H7 (cell line): ENCODE data around the gene S100A4. TPM values are rescaled to one million over a fixed set of nuclear protein-coding genes. Genes with fewer than 3 reads are reported as not detected.
A peak's percentile ranks its signal among the peaks of the same experiment; 100 is the strongest.
"Not testable (repeated sequence)": the region's sequence is repeated elsewhere in the genome, so short reads cannot be mapped to it uniquely, and the experiment has no call there.

Experiments used
- DNase-seq: peaks from one replicate; pipeline ENCODE4 v3.0.0; 2012
- H3K27me3 ChIP-seq: 2 replicates; pipeline ENCODE4 v1.6.0; 2011; ENCODE audit warnings: mild to moderate bottlenecking, low read length; ENCODE audit not compliant: control insufficient read depth, insufficient read depth
- H3K36me3 ChIP-seq: replicated peaks from 2 replicates; pipeline ENCODE4 v1.5.1; 2011; ENCODE audit warnings: low read length; ENCODE audit not compliant: control insufficient read depth, insufficient read depth
- H3K4me3 ChIP-seq: 2 replicates; pipeline ENCODE4 v1.5.1; 2011; ENCODE audit warnings: low read depth, mild to moderate bottlenecking, control low read depth, low read length, moderate library complexity; ENCODE audit not compliant: insufficient read depth
- total RNA-seq: library from RNA; depleted of rRNA; stranded (reverse); fragments of >200 nt; shearing (Covaris generic); gene quantifications from 2 replicates; pipeline ENCODE4 v1.2.3, GENCODE V29; 2014

Gene S100A4
- total RNA-seq, 1 experiment from 2014 or later: 17.3 TPM

DNA sequence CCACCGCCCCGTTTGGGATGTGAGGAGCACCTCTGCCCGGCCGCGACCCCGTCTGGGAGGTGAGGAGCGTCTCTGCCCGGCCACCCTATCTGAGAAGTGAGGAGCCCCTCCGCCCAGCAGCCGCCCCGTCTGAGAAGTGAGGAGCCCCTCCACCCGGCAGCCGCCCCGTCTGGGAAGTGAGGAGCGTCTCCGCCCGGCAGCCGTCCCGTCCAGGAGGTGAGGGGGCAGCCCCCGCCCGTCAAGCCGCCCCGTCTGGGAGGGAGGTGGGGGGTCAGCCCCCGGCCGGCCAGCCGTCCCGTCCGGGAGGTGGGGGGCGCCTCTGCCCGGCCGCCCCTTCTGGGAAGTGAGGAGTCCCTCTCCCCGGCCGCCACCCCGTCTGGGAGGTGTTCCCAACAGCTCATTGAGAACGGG is 29.5 kb upstream of the S100A4 start:
- not testable (repeated sequence) for H3K4me3 ChIP-seq, H3K27me3 ChIP-seq, H3K36me3 ChIP-seq, DNase-seq

- no peaks in the 10 kb centered on the region for H3K36me3 ChIP-seq
- no peaks in the 10 kb centered on the region; the same call in 1 of the 2 replicates for H3K27me3 ChIP-seq
- no peak for DNase-seq
- no peak overlapping the region for H3K4me3 ChIP-seq
Observed at GRCh38 chr1:153573351-153573750, 27.7 kb upstream of the S100A4 start.

GRCh38 chr1:153572569-153573015 is 27.0 kb upstream of the S100A4 start:
- Histone ChIP-seq H3K4me3 (no peak overlapping the region), H3K27me3 (no peaks in the 10 kb centered on the region; the same call in 1 of the 2 replicates), H3K36me3 (no peaks in the 10 kb centered on the region)
- peak; percentile 85 for DNase-seq

- no peaks in the 10 kb centered on the region; the same call in 1 of the 2 replicates for H3K27me3 ChIP-seq
- no peak for DNase-seq
Observed at GRCh38 chr1:153571706-153572105, 26.1 kb upstream of the S100A4 start.

DNA sequence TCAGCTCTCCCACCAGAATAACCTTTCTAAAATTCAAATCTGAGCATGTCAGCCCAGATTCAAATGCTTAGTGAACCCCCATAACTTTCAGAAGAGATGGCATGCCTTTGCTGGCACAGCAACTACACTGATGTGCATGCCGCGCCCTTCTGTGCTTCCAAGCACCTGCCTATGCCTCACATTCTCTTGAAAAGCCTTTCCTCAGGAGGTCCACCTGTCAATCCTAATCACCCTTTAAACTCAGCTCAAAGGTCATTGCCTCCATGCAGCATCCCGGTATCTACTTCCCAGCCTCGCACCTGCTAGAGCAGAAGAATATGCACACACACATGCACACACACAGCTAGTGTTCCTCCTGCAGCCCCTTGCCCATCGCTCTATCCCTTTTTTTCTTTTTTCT is 25.3 kb upstream of the S100A4 start:
- DNase-seq: no peak
- no peaks in the 10 kb centered on the region for H3K36me3 ChIP-seq
- no peak overlapping the region for H3K4me3 ChIP-seq
- H3K27me3 ChIP-seq: no peaks in the 10 kb centered on the region; the same call in 1 of the 2 replicates

More at GRCh38 chr1:153571706-153572105, 26.1 kb upstream of the S100A4 start:
- Histone ChIP-seq H3K36me3 (no peaks in the 10 kb centered on the region), H3K4me3 (no peak overlapping the region)

- H3K4me3 ChIP-seq: no peak overlapping the region
- DNase-seq: no peak
- H3K36me3 ChIP-seq: no peaks in the 10 kb centered on the region
- no peaks in the 10 kb centered on the region; the same call in 1 of the 2 replicates for H3K27me3 ChIP-seq
Observed at GRCh38 chr1:153569465-153569864, 23.9 kb upstream of the S100A4 start.

GRCh38 chr1:153568367-153569099 is 22.9 kb upstream of the S100A4 start:
- Histone ChIP-seq H3K4me3 (peak overlapping the region; percentile 23; the same call in 1 of the 2 replicates), H3K36me3 (no peaks in the 10 kb centered on the region), H3K27me3 (no peaks in the 10 kb centered on the region; the same call in 1 of the 2 replicates)
- peak; percentile 93 for DNase-seq

- Histone ChIP-seq H3K4me3 (peak overlapping the region; percentile 23; the same call in 1 of the 2 replicates), H3K36me3 (no peaks in the 10 kb centered on the region), H3K27me3 (no peaks in the 10 kb centered on the region; the same call in 1 of the 2 replicates)
- DNase-seq: peak; percentile 59
Observed at GRCh38 chr1:153567621-153568366, 22.2 kb upstream of the S100A4 start.

GRCh38 chr1:153566414-153567371 is 21.1 kb upstream of the S100A4 start:
- DNase-seq: peak; percentile 93
- H3K4me3 ChIP-seq: no peak overlapping the region
- H3K27me3 ChIP-seq: no peaks in the 10 kb centered on the region; the same call in 1 of the 2 replicates
- no peaks in the 10 kb centered on the region for H3K36me3 ChIP-seq

- H3K4me3 ChIP-seq: no peak within 1 kb of the TSS
- no peaks in the 10 kb centered on the region; the same call in 1 of the 2 replicates for H3K27me3 ChIP-seq
- no peaks in the 10 kb centered on the region for H3K36me3 ChIP-seq
- DNase-seq: peak; percentile 53
Observed at GRCh38 chr1:153565529-153566374, 20.1 kb upstream of the S100A4 start, which contains the start of gene S100A2. Gene S100A2 (minus strand): TSS chr1:153565844. CDS start chr1:153563877, 1,967 bp downstream.

- Histone ChIP-seq H3K27me3 (no peaks in the 10 kb centered on the region), H3K36me3 (no peaks in the 10 kb centered on the region), H3K4me3 (no peak overlapping the region)
- no peak for DNase-seq
Observed at GRCh38 chr1:153563991-153564390, 18.4 kb upstream of the S100A4 start.

GRCh38 chr1:153563483-153563901 is 17.9 kb upstream of the S100A4 start:
- Histone ChIP-seq H3K27me3 (no peaks in the 10 kb centered on the region), H3K36me3 (no peaks in the 10 kb centered on the region), H3K4me3 (no peak overlapping the region)
- DNase-seq: no peak

- not testable (repeated sequence) for H3K36me3 ChIP-seq, H3K4me3 ChIP-seq, DNase-seq, H3K27me3 ChIP-seq
Observed at GRCh38 chr1:153562021-153562420, 16.4 kb upstream of the S100A4 start.
